Body of pancreas (tissue), 4 donors: ENCODE results near the gene DHRS4L2. TPM values are rescaled to one million over a fixed set of nuclear protein-coding genes. Genes with fewer than 3 reads are reported as not detected.
A peak's percentile ranks its signal among the peaks of the same experiment; 100 is the strongest.
"Not testable (repeated sequence)": the region's sequence is repeated elsewhere in the genome, so short reads cannot be mapped to it uniquely, and the experiment has no call there.

Experiments used
- ATAC-seq: fragments of 150-250 bp; one replicate; pipeline ENCODE4 v1.9.1; 2016
- DNase-seq, 4 donors: peaks; one replicate each; pipeline ENCODE4 v3.0.0-alpha.2; 2019
- H3K27ac ChIP-seq, 4 donors: fragments of 200-600 bp; sonication (generic); 1 replicate in 3 of 4; 2 replicates in 1 of 4; pipeline versions ENCODE4 v1.5.1 to v1.6.1; 2016 to 2019; ENCODE audit warnings: mild to moderate bottlenecking in 1 of 4, mixed read lengths in 1 of 4, moderate library complexity in 1 of 4
- H3K27me3 ChIP-seq, 2 donors: fragments of 200-600 bp; sonication (generic); one replicate each; pipeline ENCODE4 v1.6.0; 2016; ENCODE audit warnings: mild to moderate bottlenecking in 1 of 2
- H3K36me3 ChIP-seq, 2 donors: fragments of 200-600 bp; sonication (generic); replicated peaks in 1 of 2; 2 replicates each; pipeline ENCODE4 v1.5.1; 2016; ENCODE audit warnings: low read depth in 2 of 2; ENCODE audit not compliant: insufficient read depth in 1 of 2
- H3K4me1 ChIP-seq: fragments of 200-600 bp; sonication (generic); one replicate; pipeline ENCODE4 v1.6.0; 2016
- H3K4me3 ChIP-seq, 2 donors: fragments of 200-600 bp; sonication (generic); 1 replicate in 1 of 2; 2 replicates in 1 of 2; pipeline ENCODE4 v1.5.1; 2016 to 2019
- H3K9me3 ChIP-seq, 3 donors: fragments of 200-600 bp; sonication (generic); 1 replicate in 2 of 3; 2 replicates in 1 of 3; pipeline ENCODE4 v1.5.1; 2016
- CTCF ChIP-seq, 7 experiments: fragments of 450-650 bp in 4 of 7; fragments of 200-600 bp in 3 of 7; sonication (generic) in 3 of 7; IDR thresholded peaks; one replicate each; pipeline ENCODE4 v1.5.1; 2016 to 2019; ENCODE audit warnings: antibody characterized with exemption in 7 of 7
- POLR2A ChIP-seq, 3 donors: fragments of 450-650 bp; IDR thresholded peaks; one replicate each; pipeline ENCODE4 v1.6.1; 2016; ENCODE audit warnings: antibody characterized with exemption in 3 of 3, mild to moderate bottlenecking in 2 of 3
- WGBS, 2 donors: methylation state at CpG; one replicate each; pipeline ENCODE4 v1.1.5; 2017; 5-methylcytosine and 5-hydroxymethylcytosine counted together
- intact Hi-C: fragments of 100-400 bp; cut with DNase I; formaldehyde crosslinking; loops from one replicate; pipeline ENCODE4 v1.15.1; 2023
- total RNA-seq, 2 donors: library from RNA; depleted of rRNA; stranded (reverse); fragments of >200 nt; gene quantifications; one replicate each; pipeline ENCODE4 v1.1.0, GENCODE V29; 2016

Gene DHRS4L2
- total RNA-seq, 2 donors from 2014 or later: 10.6 to 16.5 TPM

GRCh38 chr14:23950411-23951135 lies 38.2 kb upstream of the DHRS4L2 start:
- ATAC-seq: no peak
- Histone ChIP-seq H3K4me1 (peaks cover 48% of the 10 kb centered on the region), H3K9me3 (no peaks in the 10 kb centered on the region), H3K4me3 (no peak overlapping the region), H3K27ac (no peak overlapping the region), H3K36me3 (no peaks in the 10 kb centered on the region), H3K27me3 (no peaks in the 10 kb centered on the region)
- no peak for DNase-seq
- TF ChIP-seq CTCF (IDR thresholded peaks at IDR 0.05) (no peak), POLR2A (IDR thresholded peaks at IDR 0.05) (no peak)
- intact Hi-C loops: no loop called here
- 85 to 91% methylated on average over 6 of the region's 6 CpGs for WGBS, 2 donors

- DNase-seq, ATAC-seq, intact Hi-C loops, H3K27me3 ChIP-seq, H3K4me3 ChIP-seq, H3K27ac ChIP-seq, H3K9me3 ChIP-seq, H3K36me3 ChIP-seq: not testable (repeated sequence)
- WGBS, 2 donors: 77 to 81% methylated on average over 3 of the region's 3 CpGs
- peaks cover 48% of the 10 kb centered on the region for H3K4me1 ChIP-seq
These were observed 37.6 kb upstream of the DHRS4L2 start for GRCh38 chr14:23951136-23951466.

GRCh38 chr14:23951590-23952201 lies 37.0 kb upstream of the DHRS4L2 start:
- 15 to 30% methylated on average over 8 of the region's 8 CpGs for WGBS, 2 donors
- peak; percentile 71 to 83 (median 76) for DNase-seq
- intact Hi-C loops: no loop called here
- Histone ChIP-seq H3K36me3 (no peaks in the 10 kb centered on the region), H3K27ac (peak overlapping the region; percentile 21 to 53 (median 40)), H3K4me1 (peaks cover 48% of the 10 kb centered on the region), H3K9me3 (no peaks in the 10 kb centered on the region), H3K27me3 (no peaks in the 10 kb centered on the region), H3K4me3 (no peak overlapping the region)
- ATAC-seq: peak; percentile 27
- TF ChIP-seq CTCF (IDR thresholded peaks at IDR 0.05) (peak in 3 of 7 experiments; percentile 31 to 37 (median 34)), POLR2A (IDR thresholded peaks at IDR 0.05) (no peak)

GRCh38 chr14:23953116-23953463 lies 35.6 kb upstream of the DHRS4L2 start:
- WGBS, 2 donors: 16 to 33% methylated on average over 4 to 6 of the region's 6 CpGs
- intact Hi-C loops, ATAC-seq: not testable (repeated sequence)

GRCh38 chr14:23953464-23954278 lies 35.1 kb upstream of the DHRS4L2 start, which contains the start of gene DHRS4:
TSS of gene DHRS4 (plus strand) at chr14:23953770. CDS start at chr14:23953789, 19 bp downstream.
- 0 to 1% methylated on average over 15 to 43 of the region's 44 CpGs for WGBS, 2 donors
- TF ChIP-seq POLR2A (IDR thresholded peaks at IDR 0.05) (peak in 2 of 3 donors; percentile 49 to 74), CTCF (IDR thresholded peaks at IDR 0.05) (peak; percentile 77 to 96 (median 93))

More at GRCh38 chr14:23953116-23953463, 35.6 kb upstream of the DHRS4L2 start:
- not testable (repeated sequence) for H3K36me3 ChIP-seq, H3K9me3 ChIP-seq, H3K27me3 ChIP-seq
- H3K4me3 ChIP-seq: peak overlapping the region; percentile 86 to 92
- DNase-seq: peak in 3 of 4 donors; percentile 26 to 33 (median 31)
- peaks cover 42% of the 10 kb centered on the region for H3K4me1 ChIP-seq
- peak overlapping the region; percentile 88 to 91 (median 90) for H3K27ac ChIP-seq

GRCh38 chr14:23954279-23954614 lies 34.5 kb upstream of the DHRS4L2 start:
- H3K36me3 ChIP-seq, DNase-seq, H3K9me3 ChIP-seq, intact Hi-C loops, ATAC-seq, H3K27me3 ChIP-seq: not testable (repeated sequence)
- Histone ChIP-seq H3K4me3 (peak overlapping the region; percentile 86 to 92), H3K27ac (peak overlapping the region; percentile 88 to 91 (median 90)), H3K4me1 (peaks cover 42% of the 10 kb centered on the region)
- whole genome bisulfite sequencing, 2 donors: 6 to 9% methylated on average over 6 of the region's 6 CpGs

More at GRCh38 chr14:23953464-23954278, 35.1 kb upstream of the DHRS4L2 start, which contains the start of gene DHRS4:
- Histone ChIP-seq H3K9me3 (no peaks in the 10 kb centered on the region), H3K27ac (peak within 1 kb of the TSS; percentile 88 to 91 (median 90)), H3K4me3 (peak within 1 kb of the TSS; percentile 86 to 92), H3K36me3 (no peaks in the 10 kb centered on the region), H3K4me1 (peaks cover 42% of the 10 kb centered on the region), H3K27me3 (no peaks in the 10 kb centered on the region)
- intact Hi-C loops: no loop called here
- DNase-seq: peak; percentile 87 to 89 (median 88)
- peak; percentile 92 for ATAC-seq

- H3K27me3 ChIP-seq, H3K9me3 ChIP-seq, intact Hi-C loops, H3K27ac ChIP-seq, H3K4me3 ChIP-seq, H3K36me3 ChIP-seq: not testable (repeated sequence)
- peaks cover 41% of the 10 kb centered on the region for H3K4me1 ChIP-seq
- ATAC-seq: peak; percentile 43
- peak; percentile 72 to 83 (median 78) for DNase-seq
- 42 to 44% methylated on average over 10 to 20 of the region's 20 CpGs for WGBS, 2 donors
These were observed 33.8 kb upstream of the DHRS4L2 start for GRCh38 chr14:23954965-23955364.

GRCh38 chr14:23955811-23956210 lies 32.9 kb upstream of the DHRS4L2 start:
- H3K4me3 ChIP-seq, H3K36me3 ChIP-seq, ATAC-seq, DNase-seq, H3K27me3 ChIP-seq, intact Hi-C loops, H3K9me3 ChIP-seq, H3K27ac ChIP-seq: not testable (repeated sequence)
- H3K4me1 ChIP-seq: peaks cover 32% of the 10 kb centered on the region
- 90 to 93% methylated on average over 2 of the region's 2 CpGs for WGBS, 2 donors
